Measurements from ENCODE around the gene RNF141. TPM values are rescaled to one million over a fixed set of nuclear protein-coding genes. Genes with fewer than 3 reads are reported as not detected.

The RNF141 gene
- total and polyA plus RNA-seq, 9 donors: 16.9 to 26.4 (median 19.4) TPM

DNA sequence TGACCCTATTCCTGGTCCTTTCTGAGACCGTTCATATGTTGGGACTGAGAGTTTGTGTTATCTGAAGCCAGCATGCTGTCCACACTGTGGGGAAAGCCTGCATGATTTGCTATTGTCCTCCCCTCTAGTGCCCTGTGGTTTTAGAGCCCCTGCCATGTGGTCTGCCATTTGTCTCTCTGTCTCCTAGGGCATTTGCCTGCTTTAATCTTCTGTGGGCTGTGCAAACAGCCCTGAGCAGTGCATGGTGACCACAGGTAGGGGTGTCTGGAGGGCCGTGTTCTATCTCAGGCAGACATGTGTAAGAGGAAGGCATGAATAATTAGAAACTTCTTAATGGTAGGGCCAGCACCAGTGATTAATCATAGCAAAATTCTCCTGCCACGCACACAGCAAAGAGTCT, 62.9 kb downstream of the RNF141 start:
- Histone ChIP-seq H3K4me1 (ENCODE audit: control insufficient read depth, insufficient read depth, low read length) (no peaks in the 10 kb centered on the region), H3K27me3 (ENCODE audit: control insufficient read depth, insufficient read depth, low read length) (no peaks in the 10 kb centered on the region), H3K27ac (ENCODE audit: low read length) (no peak overlapping the region), H3K36me3 (ENCODE audit: control insufficient read depth, insufficient read depth, low read length) (no peaks in the 10 kb centered on the region), H3K9me3 (replicated peaks; ENCODE audit: control insufficient read depth, low read depth, low read length) (no peaks in the 10 kb centered on the region), H3K4me3 (ENCODE audit: low read length) (no peak overlapping the region)
- DNase-seq: no peak
- WGBS (ENCODE audit: insufficient coverage): 61% methylated on average over 2 of the region's 3 CpGs

- Histone ChIP-seq H3K9me3 (replicated peaks; ENCODE audit: control insufficient read depth, low read depth, low read length) (no peaks in the 10 kb centered on the region), H3K27me3 (ENCODE audit: control insufficient read depth, insufficient read depth, low read length) (no peaks in the 10 kb centered on the region), H3K4me1 (ENCODE audit: control insufficient read depth, insufficient read depth, low read length) (no peaks in the 10 kb centered on the region), H3K4me3 (ENCODE audit: low read length) (no peak overlapping the region), H3K36me3 (ENCODE audit: control insufficient read depth, insufficient read depth, low read length) (no peaks in the 10 kb centered on the region), H3K27ac (ENCODE audit: low read length) (no peak overlapping the region)
- DNase-seq: no peak
- 86% methylated on average over 5 of the region's 8 CpGs for whole genome bisulfite sequencing (ENCODE audit: insufficient coverage)
Observed at GRCh38 chr11:10477690-10478046, 63.3 kb downstream of the RNF141 start.

- no peaks in the 10 kb centered on the region for H3K36me3 ChIP-seq (ENCODE audit: control insufficient read depth, insufficient read depth, low read length)
- 59% methylated on average over 4 of the region's 5 CpGs for WGBS (ENCODE audit: insufficient coverage)
- H3K4me1 ChIP-seq (ENCODE audit: control insufficient read depth, insufficient read depth, low read length): no peaks in the 10 kb centered on the region
- no peaks in the 10 kb centered on the region for H3K9me3 ChIP-seq (replicated peaks; ENCODE audit: control insufficient read depth, low read depth, low read length)
- no peak overlapping the region for H3K27ac ChIP-seq (ENCODE audit: low read length)
- no peak for DNase-seq
- H3K4me3 ChIP-seq (ENCODE audit: low read length): no peak overlapping the region
- no peaks in the 10 kb centered on the region for H3K27me3 ChIP-seq (ENCODE audit: control insufficient read depth, insufficient read depth, low read length)
Observed at GRCh38 chr11:10476927-10477689, 63.9 kb downstream of the RNF141 start.

DNA sequence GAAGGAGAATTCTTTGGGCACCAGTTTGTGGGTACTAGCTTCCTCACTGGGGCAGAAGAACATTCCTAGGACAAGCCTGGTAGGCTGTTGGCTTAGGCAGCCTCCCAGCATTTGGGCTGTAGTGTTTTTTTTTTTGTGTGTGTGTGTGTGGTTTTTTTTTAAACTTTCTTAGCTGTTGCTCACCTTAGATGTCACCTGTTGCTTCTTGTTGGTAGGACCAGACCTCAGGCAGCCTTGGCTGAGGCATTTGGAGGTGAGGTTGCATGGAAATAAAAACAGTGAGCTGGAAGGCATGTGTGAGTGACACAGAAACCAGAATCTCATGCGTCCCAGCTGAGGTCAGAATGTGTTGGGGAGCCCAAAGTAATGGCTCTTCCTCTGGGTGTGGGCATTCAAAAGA, 64.6 kb downstream of the RNF141 start:
- H3K9me3 ChIP-seq (replicated peaks; ENCODE audit: control insufficient read depth, low read depth, low read length): no peaks in the 10 kb centered on the region
- H3K27me3 ChIP-seq (ENCODE audit: control insufficient read depth, insufficient read depth, low read length): no peaks in the 10 kb centered on the region
- no peaks in the 10 kb centered on the region for H3K4me1 ChIP-seq (ENCODE audit: control insufficient read depth, insufficient read depth, low read length)
- no peaks in the 10 kb centered on the region for H3K36me3 ChIP-seq (ENCODE audit: control insufficient read depth, insufficient read depth, low read length)
- WGBS (ENCODE audit: insufficient coverage): 100% methylated on average over 1 of the region's 1 CpG
- no peak overlapping the region for H3K4me3 ChIP-seq (ENCODE audit: low read length)
- DNase-seq: no peak
- no peak overlapping the region for H3K27ac ChIP-seq (ENCODE audit: low read length)

- no peak overlapping the region for H3K27ac ChIP-seq (ENCODE audit: low read length)
- H3K4me3 ChIP-seq (ENCODE audit: low read length): no peak overlapping the region
- H3K27me3 ChIP-seq (ENCODE audit: control insufficient read depth, insufficient read depth, low read length): no peaks in the 10 kb centered on the region
- WGBS (ENCODE audit: insufficient coverage): 90% methylated on average over 2 of the region's 2 CpGs
- no peaks in the 10 kb centered on the region for H3K36me3 ChIP-seq (ENCODE audit: control insufficient read depth, insufficient read depth, low read length)
- H3K4me1 ChIP-seq (ENCODE audit: control insufficient read depth, insufficient read depth, low read length): no peaks in the 10 kb centered on the region
- no peaks in the 10 kb centered on the region for H3K9me3 ChIP-seq (replicated peaks; ENCODE audit: control insufficient read depth, low read depth, low read length)
- no peak for DNase-seq
Observed at GRCh38 chr11:10474551-10474950, 66.4 kb downstream of the RNF141 start.

DNA sequence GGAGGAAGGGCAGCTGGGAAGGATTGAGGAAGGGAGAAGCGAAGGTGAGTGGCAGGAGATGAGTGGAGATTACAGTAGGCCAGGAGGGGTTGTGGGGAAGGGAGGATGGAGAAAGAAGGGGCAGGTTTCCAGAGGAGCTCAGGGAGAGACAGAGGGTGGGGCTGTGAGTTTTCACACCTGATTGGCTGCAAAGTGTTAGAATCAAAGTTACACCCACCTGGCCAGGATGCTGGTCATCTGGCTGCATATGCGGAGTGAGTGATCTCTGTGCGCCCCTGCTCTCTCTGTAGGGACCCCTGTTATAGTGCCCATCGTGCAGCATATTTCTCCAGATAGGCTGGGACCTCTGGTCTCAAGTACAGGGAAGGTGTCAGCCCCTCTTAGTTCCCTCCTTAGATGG, 67.6 kb downstream of the RNF141 start:
- no peak overlapping the region for H3K4me3 ChIP-seq (ENCODE audit: low read length)
- no peaks in the 10 kb centered on the region for H3K4me1 ChIP-seq (ENCODE audit: control insufficient read depth, insufficient read depth, low read length)
- 70% methylated on average over 3 of the region's 4 CpGs for WGBS (ENCODE audit: insufficient coverage)
- H3K9me3 ChIP-seq (replicated peaks; ENCODE audit: control insufficient read depth, low read depth, low read length): no peaks in the 10 kb centered on the region
- H3K36me3 ChIP-seq (ENCODE audit: control insufficient read depth, insufficient read depth, low read length): no peaks in the 10 kb centered on the region
- no peak overlapping the region for H3K27ac ChIP-seq (ENCODE audit: low read length)
- DNase-seq: no peak
- no peaks in the 10 kb centered on the region for H3K27me3 ChIP-seq (ENCODE audit: control insufficient read depth, insufficient read depth, low read length)

GRCh38 chr11:10462746-10463300, 78.2 kb downstream of the RNF141 start:
- no peak for DNase-seq
- Histone ChIP-seq H3K27ac (ENCODE audit: low read length) (no peak overlapping the region), H3K27me3 (ENCODE audit: control insufficient read depth, insufficient read depth, low read length) (peaks cover 5% of the 10 kb centered on the region), H3K36me3 (ENCODE audit: control insufficient read depth, insufficient read depth, low read length) (peaks cover 4% of the 10 kb centered on the region), H3K4me3 (ENCODE audit: low read length) (no peak overlapping the region), H3K4me1 (ENCODE audit: control insufficient read depth, insufficient read depth, low read length) (peaks cover 3% of the 10 kb centered on the region), H3K9me3 (replicated peaks; ENCODE audit: control insufficient read depth, low read depth, low read length) (no peaks in the 10 kb centered on the region)
- 90% methylated on average over 3 of the region's 5 CpGs for WGBS (ENCODE audit: insufficient coverage)

Other genes with a start within 250 kb of the RNF141 start
- 28.5 TPM for gene SBF2, start 247.0 kb downstream of the RNF141 start, total RNA-seq
- gene SBF2, start 247.0 kb downstream of the RNF141 start, polyA plus RNA-seq (ENCODE audit: insufficient read depth in 1 of 8, insufficient read length in 8 of 8, low replicate concordance in 1 of 8): 10 to 100 TPM; 18.3 to 29.5 (median 21.2) TPM
- 23.6 TPM for gene ADM, start 236.1 kb downstream of the RNF141 start, total RNA-seq
- gene ADM, start 236.1 kb downstream of the RNF141 start, polyA plus RNA-seq (ENCODE audit: insufficient read depth in 1 of 8, insufficient read length in 8 of 8, low replicate concordance in 1 of 8): 10 to 100 TPM in 7 of 8 donors, 1 to 10 TPM in 1; 8.6 to 22.9 (median 14.3) TPM
- gene AMPD3, start 85.9 kb downstream of the RNF141 start, total RNA-seq: 3.4 TPM
- 1 to 10 TPM; 3.6 to 5.3 (median 4.6) TPM for gene AMPD3, start 85.9 kb downstream of the RNF141 start, polyA plus RNA-seq (ENCODE audit: insufficient read depth in 1 of 8, insufficient read length in 8 of 8, low replicate concordance in 1 of 8)
- 52.2 TPM for gene LYVE1, start 27.5 kb upstream of the RNF141 start, total RNA-seq
- gene LYVE1, start 27.5 kb upstream of the RNF141 start, polyA plus RNA-seq (ENCODE audit: insufficient read depth in 1 of 8, insufficient read length in 8 of 8, low replicate concordance in 1 of 8): 10 to 100 TPM; 54.0 to 92.2 (median 79.4) TPM
- 4.1 TPM for gene IRAG1, start 152.6 kb upstream of the RNF141 start, total RNA-seq
- gene IRAG1, start 152.6 kb upstream of the RNF141 start, polyA plus RNA-seq (ENCODE audit: insufficient read depth in 1 of 8, insufficient read length in 8 of 8, low replicate concordance in 1 of 8): 1 to 10 TPM; 3.0 to 6.8 (median 4.1) TPM
- gene CTR9, start 210.1 kb upstream of the RNF141 start, total RNA-seq: 16.4 TPM
- gene CTR9, start 210.1 kb upstream of the RNF141 start, polyA plus RNA-seq (ENCODE audit: insufficient read depth in 1 of 8, insufficient read length in 8 of 8, low replicate concordance in 1 of 8): 10 to 100 TPM; 23.1 to 35.8 (median 29.6) TPM